Suppressor macrophage treated with lipopolysaccharide for 1 hour (primary cell): ENCODE data around the gene IRF4.

ENCODE experiments used
- DNase-seq, 3 donors: peaks; one replicate each; pipeline ENCODE4 v3.0.0-alpha.2; 2020 to 2022

The IRF4 gene

DNA sequence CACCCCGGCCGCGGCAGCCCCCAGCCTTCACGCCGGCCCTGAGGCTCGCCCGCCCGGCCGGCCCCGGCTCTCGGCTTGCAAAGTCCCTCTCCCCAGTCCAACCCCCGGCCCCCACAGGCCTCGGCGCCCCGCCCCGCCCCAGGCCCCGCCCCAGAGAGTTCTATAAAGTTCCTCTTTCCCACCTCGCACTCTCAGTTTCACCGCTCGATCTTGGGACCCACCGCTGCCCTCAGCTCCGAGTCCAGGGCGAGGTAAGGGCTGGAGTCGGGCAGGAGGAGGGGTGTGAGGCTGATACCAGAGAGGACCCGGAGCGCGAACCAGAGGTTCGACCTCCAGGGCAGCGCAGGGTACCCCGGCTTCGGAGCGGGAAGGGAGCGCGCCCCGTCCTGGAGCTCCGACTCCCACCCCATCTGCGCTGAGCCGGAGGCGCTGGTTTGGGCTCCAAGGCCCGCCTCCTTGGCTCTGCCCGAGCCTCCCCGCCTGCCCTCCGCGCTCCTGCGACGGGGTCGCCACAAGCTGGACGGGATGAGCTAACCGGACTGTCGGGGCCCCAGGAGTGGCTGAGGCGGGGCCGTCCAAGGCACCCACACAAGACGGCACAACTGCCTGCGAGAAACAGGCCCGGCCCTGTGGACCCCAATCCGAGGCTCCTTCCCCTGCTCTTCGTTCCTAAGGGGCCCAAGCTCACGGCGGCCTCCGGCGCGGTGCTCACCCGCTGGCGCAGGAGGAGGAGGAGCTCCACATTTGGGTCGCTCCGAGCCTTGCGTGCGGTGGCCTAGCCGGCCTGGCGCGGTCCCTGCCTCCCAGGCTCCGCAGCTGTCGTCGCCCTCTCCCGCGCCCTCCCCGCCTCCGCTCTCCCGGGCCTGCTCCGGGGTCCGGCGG, at the start of gene IRF4:
Gene IRF4, plus strand, starts transcription at position 194 of the 882 bp plus-strand sequence. CDS start 1,401 bp downstream, outside the sequence.
- DNase-seq, result peak; percentile 57 to 74 (median 65)

DNA sequence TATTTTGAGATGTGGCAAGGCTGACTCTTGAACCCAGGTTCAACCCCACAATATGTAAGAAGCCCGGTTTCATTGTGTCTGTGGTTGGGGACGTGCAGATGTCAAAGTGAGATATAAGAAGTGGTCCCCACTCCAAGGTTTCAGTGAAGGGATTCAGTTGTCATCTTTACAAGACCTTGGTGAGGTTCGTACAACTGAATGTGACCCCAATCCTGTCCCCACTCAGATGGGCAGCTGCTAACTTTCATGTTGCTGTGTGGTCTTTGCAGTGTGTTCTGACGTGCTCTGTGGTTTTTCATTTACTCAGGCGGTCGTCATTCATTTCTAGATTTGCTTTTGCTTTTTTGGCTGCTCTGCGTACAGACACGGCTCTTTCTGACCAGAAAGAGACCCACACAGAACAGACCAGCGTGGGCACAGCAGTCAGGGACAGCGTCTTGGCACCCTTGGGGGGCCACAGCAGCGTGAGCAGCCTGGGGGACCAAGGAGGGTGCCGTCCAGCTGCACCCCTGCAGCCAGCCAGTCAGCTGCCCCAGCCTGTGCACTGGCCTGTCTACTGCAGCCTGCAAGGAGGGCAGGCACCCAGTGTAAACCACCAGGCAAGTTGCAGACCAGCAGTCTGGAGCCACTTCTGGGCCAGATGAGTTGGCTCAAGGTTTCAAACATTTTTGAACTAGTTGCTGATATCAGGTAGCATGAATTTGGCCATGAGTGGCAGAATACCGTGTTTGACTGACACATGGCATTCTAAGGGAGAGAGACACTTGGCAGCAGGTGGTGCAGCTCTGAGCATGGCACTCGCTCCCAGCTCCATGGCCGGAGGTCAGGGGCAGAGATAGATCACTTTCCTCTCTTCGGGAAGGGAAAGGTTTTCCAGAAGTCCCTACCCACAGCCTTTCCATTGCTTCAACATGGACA, 49.4 kb upstream of the IRF4 start:
- DNase-seq, result no peak

DNA sequence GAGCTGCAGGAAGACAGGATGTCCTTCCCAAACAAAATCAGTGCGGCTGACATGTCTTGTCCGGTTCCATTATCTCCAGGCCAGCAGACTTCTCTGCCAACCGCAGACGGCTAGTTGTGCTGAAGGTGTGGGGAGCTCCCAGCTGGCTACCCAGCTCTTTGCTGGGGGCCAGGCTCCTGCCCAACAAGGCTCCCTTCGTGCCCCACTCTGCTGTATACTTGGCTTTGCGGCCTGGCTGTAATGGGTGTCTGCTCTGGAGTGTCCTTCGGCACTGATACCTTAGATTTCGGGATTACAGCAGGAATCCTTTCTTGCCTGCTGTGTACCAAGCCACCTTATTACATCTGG, 48.7 kb upstream of the IRF4 start:
- DNase-seq, result no peak

DNA sequence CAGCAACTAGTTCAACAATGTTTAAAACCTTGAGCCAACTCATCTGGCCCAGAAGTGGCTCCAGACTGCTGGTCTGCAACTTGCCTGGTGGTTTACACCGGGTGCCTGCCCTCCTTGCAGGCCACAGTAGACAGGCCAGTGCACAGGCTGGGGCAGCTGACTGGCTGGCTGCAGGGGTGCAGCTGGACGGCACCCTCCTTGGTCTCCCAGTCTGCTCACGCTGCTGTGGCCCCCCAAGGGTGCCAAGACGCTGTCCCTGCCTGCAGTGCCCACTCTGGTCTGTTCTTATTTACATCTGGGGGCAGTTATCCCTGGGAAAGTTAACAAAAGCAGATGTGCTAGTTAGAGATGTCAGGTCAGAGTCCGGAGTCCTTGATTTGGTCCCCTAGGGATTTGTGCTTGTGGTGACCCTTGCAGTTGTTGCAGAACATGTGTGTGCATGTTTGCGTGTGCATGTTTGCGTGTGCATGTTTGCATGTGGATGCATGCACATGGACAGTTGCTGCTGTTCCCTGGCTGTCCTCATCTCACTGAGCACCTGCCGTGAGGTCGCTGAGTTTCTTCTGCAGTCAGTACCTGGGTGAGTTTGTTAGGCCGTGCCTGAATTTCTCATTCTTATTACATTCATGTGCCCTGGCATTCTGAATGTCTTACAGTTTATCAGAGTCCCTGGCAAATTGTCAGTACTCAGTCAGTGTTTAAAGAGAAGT, 48.2 kb upstream of the IRF4 start:
- no peak for DNase-seq

DNA sequence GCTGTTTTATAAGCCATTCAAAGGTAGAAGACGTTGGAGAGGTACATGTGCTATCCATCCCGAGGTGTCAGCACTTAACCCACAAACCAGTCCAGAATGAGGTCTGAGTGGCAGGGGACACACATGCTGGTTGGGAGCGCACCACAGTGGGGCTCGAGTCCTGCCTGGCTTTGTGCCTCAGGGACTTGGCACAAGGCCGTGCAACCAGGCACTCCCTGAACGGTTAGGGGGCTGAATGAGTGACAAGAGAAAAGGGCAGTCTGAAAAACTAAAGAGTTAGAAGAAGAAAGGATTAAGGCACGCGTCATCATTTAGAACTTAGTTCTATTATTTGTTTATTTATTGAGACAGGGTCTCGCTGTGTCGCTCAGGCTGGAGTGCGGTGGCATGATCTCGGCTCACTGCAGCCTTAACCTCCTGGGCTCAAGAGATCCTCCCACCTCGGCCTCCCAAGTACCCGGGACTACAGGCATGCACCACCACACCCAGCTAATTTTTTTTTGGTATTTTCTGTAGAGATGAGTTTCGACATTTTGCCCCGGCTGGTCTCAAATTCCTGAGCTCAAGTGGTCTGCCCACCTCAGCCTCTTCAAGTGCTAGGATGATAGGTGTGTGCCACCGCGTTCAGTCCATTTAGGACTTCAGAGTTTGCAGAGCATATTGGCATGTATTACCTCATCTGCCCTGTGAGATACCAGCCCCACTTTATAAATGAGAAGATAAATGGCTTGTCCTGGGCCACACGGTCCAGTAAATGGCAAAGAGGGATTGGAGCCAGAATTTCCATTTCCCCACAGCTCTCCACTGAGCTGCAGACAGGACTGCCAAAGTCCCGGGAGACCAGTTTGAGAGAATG, 47.4 kb upstream of the IRF4 start:
- DNase-seq, result no peak

DNA sequence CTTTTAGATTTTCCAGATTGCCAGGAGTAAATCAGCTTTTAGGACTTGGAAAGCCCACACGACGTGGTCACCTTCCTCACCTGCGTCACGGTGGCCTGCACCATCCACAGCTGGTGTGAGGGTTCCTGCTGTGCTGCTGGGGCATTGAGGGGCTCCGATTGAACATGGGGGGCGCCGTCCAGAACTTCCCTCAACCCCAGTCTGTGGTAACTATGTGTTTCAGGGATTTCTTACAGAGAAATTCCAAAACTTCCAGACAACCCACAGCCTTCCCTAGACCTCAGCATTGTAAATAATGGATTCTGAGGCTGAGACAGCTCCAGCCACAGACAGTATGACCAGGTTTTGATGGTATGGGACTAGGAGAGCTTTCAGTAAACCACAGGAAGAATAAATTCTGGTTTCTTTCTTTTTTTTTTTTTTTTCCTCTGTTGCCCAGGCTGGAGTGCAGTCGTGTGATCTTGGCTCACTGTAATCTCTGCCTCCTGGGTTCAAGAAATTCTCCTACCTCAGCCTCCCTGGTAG, 46.7 kb upstream of the IRF4 start:
- no peak for DNase-seq

DNA sequence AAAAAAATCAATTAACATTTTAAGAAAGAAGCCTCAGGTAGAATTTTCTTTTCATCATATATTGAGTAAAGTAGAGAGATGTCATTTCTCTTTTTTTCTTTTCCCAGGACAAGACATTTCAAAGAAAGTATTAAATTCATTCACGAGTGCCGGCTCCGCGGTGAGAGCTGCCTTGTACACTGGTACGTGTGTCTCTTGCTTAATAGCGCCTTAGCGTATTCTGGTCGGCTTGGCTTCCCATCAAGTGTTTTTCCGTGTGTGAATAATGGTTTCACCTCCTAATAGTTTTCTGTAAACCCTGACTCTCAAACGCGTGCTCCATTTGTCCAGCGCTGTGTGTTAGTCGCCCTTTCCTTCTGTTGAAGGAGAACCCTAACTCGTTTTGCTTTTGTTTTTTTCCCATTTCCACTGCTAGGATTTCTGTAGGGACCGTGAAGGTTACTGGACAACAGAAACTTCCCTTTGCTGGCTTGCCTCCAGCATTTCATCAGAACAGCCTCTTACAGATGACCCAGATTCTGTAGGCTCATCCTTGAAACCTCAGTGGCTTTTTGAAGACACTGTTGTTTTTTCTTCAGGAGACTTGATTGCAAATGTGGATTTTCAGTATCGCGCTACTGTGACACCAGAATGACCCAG, 45.7 kb upstream of the IRF4 start:
- DNase-seq, result no peak

DNA sequence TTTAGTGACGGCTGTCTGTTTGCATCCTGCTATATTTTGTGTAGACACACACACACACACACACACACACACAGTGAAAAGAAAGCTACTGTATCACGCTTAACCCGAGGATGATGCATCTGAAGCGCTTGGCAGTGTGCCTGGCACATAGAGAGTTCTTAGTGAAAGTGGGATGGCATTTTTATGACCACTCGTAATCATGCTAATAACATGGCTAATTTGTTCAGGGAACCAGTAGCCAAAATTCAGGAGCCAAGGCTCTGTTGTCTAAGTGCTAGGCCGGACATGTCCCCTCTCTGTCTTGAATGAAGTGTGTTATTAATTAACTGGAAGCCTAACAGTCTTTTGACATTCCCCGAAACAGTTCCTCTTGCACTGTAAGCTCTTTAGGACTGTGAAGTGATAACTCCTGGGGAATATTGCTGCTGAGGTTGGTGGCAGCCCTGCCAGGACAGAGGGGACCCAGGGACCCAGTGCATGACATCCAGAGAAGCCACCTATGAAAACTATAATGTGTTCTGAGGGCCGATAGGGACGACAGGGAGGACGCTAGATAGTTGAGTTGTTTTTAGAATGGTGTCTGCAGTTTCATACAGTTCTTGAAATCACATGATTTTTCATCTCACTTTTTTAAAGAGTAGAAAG, 45.0 kb upstream of the IRF4 start:
- no peak for DNase-seq

DNA sequence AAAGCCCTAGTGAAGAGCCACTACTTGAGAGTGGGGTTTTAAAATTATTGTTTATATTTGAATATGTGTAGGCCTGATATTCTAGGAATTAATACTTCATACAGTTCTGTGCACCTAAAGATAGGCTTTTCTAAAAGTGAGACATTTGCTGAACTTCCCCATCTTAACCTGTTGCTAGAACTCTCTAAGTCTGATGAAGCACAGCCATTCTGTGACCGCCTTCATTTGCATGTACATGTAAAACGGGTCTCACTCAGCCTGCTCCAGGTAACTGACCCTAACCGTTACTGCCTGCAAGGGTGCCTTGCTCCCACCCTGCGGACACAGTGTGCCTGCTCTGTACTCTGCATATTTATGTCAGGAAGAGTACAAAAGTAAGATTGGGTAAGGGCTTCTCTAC, 44.3 kb upstream of the IRF4 start:
- no peak for DNase-seq

DNA sequence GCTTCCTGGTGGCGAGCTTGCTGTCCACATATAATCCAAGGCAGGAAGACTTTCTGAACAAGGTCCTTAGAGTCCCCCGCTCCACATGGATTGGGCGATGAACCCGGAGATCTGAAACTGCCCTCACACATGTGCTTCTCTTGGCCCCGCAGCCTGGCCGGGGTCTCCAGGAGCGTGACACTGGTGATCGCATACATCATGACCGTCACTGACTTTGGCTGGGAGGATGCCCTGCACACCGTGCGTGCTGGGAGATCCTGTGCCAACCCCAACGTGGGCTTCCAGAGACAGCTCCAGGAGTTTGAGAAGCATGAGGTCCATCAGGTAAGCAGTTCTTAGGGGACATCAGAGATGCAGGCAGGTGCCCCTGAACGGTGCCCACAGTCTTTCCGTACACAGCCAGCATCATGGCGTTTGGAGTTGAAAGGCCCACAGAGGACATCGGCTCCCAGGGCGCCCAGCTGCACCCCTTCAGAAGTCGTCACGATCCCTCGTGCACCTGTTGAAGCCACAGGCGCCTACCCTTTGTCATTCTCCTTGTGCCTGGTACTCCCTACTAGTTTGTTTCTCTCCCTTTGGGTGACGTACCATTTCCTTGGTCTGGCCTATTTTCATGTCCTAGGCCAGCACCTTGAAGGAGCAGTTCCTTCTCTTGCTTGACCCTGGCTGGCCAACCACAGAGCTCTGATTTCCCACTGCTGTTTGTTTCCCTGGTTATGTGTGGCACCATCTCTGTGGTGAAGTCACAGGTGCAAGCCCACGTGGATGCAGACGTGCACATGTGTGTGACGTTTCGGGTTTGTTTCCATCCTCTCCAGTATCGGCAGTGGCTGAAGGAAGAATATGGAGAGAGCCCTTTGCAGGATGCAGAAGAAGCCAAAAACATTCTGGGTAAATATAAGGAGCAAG, 43.3 kb upstream of the IRF4 start:
- no peak for DNase-seq

DNA sequence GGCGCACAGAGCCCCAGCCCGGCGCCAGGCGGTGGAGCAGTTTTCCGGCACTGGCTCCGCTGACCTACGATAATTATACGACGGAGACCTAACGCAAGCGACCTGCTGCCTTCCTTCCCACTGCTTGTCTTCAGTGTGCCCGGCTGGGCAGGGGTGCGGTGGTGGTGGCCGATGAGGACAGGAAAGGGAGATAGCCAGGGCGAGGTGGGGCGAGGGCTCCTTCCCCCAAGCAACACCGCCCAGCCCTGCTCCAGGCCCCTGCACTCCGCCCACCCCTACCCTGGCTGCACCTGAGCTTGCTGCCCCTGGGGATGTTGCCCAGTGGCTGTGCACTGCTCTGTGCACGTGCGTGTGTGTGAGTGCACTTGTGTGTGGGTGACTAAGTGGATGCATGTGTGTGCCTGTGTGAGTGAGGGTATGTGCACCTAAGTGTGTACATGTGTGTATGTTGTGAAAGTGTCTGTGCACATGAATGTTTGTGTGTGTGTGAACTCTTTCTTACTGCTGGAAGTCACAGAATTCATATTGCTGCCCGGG, 42.6 kb upstream of the IRF4 start:
- no peak for DNase-seq

DNA sequence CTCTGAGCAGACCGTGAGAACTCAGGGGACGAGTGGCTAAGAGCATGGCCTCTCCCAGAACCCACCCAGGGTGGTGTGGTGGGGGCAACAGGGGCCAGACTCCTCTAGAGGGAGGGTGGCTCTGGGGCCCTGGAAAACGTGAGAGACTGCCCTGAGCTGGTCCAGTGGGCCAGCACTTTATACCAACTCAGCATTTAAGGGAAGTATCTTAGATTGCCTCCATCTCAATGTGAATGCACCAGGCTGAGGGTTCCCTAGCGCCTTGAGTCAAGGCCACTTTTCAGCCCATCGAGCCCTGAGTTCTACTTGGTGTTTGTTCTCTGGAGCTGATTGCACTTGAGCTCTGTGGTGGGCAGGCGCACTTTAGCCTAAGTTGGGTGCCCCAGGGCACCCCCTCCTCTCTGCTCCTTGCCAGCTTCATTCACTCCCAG, 42.0 kb upstream of the IRF4 start:
- no peak for DNase-seq

DNA sequence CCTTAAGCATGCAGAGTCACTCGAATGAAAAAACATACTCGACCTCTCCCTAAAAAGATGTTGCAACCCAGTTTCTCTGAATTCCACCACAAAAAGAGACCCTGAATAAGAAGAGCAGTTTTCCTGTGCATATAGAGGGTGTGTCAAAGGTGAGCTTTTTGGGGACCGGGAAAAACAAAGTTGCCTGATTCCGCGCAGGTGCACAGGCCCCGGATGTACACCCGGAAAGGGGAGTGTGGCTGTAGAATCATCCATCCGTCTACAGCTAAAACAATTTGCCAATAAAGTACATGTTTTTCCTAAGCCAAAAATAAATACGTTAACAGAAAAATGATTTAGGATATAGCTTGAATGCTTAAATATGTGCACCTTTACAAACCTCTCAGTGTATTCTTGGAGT, 41.2 kb upstream of the IRF4 start:
- no peak for DNase-seq

DNA sequence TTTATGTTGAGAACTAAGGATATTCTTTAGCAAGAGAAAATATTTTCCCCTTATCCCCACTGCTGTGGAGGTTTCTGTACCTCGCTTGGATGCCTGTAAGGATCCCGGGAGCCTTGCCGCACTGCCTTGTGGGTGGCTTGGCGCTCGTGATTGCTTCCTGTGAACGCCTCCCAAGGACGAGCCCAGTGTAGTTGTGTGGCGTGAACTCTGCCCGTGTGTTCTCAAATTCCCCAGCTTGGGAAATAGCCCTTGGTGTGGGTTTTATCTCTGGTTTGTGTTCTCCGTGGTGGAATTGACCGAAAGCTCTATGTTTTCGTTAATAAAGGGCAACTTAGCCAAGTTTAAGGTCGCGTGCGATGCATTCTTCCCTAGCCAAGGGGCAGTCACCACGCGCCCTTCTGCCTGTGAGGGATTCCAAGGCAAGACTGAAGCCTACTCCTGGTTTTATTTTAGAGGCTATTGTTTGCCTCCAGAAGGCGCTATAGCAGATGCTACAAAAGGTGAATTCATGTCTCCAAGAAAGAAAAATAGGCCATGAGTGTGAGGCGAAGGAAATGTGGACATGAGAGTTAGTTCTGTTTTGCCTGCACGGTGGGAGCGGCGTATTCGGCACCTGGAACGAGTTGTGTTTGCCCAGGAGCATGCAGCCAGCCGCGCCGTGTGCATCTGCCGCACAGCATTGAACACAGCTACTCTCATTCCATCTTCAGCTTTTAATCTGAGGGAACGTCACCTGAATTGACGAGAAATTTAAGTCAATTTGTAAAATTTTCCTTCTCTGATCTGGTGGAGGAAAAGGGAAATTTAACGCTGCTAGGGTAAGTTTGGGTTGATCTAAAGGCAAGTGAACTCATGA, 40.3 kb upstream of the IRF4 start:
- no peak for DNase-seq

DNA sequence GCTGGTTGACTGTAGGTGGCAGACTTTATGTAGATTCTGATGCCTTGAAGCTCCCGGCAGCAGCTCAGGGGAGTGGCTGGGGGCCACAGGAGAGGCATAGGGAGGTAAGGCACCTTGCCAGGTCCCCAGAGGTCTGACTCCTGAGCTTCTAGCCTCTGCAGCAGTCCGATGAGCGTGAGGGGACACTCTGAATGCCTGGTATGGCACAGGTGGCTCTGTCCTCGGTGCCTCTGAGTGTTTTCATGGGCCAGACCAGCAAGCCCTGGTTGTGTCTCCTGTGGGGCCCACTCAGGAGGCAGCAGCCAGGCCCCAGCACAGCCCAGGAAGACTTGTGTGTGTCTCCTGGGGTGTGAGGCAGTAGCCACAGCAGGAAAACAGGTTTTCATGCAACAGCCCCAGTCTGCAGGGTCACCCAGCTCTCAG, 39.7 kb upstream of the IRF4 start:
- DNase-seq, result no peak

DNA sequence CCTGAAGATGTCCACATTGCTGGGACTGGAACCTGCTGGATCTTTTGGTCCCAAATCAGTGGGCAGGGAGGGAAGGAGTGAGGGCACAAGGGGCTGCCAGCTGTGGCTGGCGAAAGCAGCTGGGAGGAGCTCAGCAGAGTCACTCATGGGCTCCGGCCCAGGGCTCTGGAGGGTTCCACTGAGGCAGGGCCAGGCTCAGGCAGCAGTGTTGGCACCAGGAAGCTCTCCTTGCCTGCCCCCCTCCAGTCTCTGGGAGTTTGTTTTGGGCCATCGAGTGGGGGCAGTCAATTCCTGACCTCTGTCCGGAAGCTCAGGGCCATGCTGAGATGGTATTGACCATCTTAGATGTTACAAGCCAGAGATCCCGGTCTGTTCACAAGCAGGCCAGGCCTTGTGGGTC, 39.1 kb upstream of the IRF4 start:
- DNase-seq, result no peak

DNA sequence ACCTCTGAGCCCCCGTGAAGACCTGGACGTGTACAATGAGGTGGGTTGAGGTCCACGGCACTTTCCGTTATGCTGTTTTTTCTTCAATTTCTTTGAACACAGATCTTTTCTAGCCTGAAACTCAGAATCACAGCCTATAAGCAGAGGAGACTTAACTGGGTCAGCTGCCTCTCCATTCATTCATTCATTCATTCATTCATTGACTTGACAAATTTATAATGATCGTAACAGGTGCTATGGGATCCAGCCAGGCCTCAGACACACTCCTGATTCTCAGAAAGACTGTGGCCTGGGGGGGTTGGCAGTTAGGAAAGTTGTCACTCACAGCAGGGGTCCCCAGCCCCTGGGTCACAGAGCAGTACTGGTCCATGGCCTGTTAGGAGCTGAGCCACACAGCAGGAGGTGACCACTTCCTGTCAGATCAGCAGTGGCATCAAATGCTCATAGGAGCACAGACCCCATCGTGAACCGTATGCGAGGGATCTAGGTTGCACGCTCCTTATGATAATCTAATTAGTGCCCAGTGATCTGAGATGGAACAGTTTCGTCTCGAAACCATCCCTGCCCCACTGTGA, 38.6 kb upstream of the IRF4 start:
- DNase-seq, result no peak
